Measurements from ENCODE around the gene PAM. TPM values are rescaled to one million over a fixed set of nuclear protein-coding genes. Genes with fewer than 3 reads are reported as not detected.

The PAM gene
- total and polyA plus RNA-seq, 2 of the 13 experiments (the other 11 are each of a cell fraction or from before 2014, with no cell fraction given): 20.2 to 79.1 TPM

DNA sequence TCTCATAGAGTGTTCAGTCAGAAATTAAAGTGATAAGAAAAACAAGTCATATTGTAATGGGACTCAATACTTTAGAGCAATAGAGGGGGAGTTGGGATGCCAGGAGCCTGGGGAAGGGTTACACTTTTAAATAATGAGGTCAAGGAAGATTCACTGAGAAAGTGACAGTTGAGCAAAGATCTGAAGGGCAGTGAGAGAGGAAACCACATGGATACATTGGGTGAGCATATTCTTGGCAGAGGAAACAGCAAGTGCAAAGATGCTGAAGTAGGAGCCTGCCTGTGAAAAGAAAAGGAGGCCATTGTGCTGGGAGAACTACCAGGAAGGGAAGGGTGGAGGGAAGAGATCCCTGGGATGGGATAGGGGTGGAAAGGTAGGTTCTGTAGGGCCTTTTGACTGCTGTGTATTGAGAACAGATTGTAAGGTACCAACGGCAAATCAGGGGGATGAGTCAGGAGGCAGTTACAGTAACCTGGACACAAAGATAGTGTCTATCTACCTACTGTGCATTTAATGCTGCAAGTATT lies 79.4 kb downstream of the PAM start (continued):
- TF ChIP-seq, protein P1, sequence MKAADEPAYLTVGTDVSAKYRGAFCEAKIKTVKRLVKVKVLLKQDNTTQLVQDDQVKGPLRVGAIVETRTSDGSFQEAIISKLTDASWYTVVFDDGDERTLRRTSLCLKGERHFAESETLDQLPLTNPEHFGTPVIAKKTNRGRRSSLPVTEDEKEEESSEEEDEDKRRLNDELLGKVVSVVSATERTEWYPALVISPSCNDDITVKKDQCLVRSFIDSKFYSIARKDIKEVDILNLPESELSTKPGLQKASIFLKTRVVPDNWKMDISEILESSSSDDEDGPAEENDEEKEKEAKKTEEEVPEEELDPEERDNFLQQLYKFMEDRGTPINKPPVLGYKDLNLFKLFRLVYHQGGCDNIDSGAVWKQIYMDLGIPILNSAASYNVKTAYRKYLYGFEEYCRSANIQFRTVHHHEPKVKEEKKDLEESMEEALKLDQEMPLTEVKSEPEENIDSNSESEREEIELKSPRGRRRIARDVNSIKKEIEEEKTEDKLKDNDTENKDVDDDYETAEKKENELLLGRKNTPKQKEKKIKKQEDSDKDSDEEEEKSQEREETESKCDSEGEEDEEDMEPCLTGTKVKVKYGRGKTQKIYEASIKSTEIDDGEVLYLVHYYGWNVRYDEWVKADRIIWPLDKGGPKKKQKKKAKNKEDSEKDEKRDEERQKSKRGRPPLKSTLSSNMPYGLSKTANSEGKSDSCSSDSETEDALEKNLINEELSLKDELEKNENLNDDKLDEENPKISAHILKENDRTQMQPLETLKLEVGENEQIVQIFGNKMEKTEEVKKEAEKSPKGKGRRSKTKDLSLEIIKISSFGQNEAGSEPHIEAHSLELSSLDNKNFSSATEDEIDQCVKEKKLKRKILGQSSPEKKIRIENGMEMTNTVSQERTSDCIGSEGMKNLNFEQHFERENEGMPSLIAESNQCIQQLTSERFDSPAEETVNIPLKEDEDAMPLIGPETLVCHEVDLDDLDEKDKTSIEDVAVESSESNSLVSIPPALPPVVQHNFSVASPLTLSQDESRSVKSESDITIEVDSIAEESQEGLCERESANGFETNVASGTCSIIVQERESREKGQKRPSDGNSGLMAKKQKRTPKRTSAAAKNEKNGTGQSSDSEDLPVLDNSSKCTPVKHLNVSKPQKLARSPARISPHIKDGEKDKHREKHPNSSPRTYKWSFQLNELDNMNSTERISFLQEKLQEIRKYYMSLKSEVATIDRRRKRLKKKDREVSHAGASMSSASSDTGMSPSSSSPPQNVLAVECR (CRISPR knock-in tag; IDR thresholded peaks at IDR 0.05; ENCODE audit: borderline replicate concordance): no peak
- no peak for TF ChIP-seq MEF2D (CRISPR knock-in tag; IDR thresholded peaks at IDR 0.05)
- TF ChIP-seq, protein P2, sequence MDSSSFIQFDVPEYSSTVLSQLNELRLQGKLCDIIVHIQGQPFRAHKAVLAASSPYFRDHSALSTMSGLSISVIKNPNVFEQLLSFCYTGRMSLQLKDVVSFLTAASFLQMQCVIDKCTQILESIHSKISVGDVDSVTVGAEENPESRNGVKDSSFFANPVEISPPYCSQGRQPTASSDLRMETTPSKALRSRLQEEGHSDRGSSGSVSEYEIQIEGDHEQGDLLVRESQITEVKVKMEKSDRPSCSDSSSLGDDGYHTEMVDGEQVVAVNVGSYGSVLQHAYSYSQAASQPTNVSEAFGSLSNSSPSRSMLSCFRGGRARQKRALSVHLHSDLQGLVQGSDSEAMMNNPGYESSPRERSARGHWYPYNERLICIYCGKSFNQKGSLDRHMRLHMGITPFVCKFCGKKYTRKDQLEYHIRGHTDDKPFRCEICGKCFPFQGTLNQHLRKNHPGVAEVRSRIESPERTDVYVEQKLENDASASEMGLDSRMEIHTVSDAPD (CRISPR knock-in tag; IDR thresholded peaks at IDR 0.05): no peak
- TF ChIP-seq ZNF724P (CRISPR knock-in tag; IDR thresholded peaks at IDR 0.05; ENCODE audit: borderline replicate concordance): no peak
- TF ChIP-seq, protein P3, sequence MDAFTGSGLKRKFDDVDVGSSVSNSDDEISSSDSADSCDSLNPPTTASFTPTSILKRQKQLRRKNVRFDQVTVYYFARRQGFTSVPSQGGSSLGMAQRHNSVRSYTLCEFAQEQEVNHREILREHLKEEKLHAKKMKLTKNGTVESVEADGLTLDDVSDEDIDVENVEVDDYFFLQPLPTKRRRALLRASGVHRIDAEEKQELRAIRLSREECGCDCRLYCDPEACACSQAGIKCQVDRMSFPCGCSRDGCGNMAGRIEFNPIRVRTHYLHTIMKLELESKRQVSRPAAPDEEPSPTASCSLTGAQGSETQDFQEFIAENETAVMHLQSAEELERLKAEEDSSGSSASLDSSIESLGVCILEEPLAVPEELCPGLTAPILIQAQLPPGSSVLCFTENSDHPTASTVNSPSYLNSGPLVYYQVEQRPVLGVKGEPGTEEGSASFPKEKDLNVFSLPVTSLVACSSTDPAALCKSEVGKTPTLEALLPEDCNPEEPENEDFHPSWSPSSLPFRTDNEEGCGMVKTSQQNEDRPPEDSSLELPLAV (CRISPR knock-in tag; conservative IDR thresholded peaks at IDR 0.05; ENCODE audit: low read depth): no peak
- TF ChIP-seq ZC3H4 (CRISPR knock-in tag; IDR thresholded peaks at IDR 0.05; ENCODE audit: borderline replicate concordance): no peak
- TF ChIP-seq ZNF460 (CRISPR knock-in tag; IDR thresholded peaks at IDR 0.05; ENCODE audit: borderline replicate concordance): no peak
